Chondrocyte (in vitro differentiated cells): ENCODE data around the gene DUS4L. TPM values are rescaled to one million over a fixed set of nuclear protein-coding genes. Genes with fewer than 3 reads are reported as not detected.

Experiments used
- DNase-seq: peaks from one replicate; pipeline ENCODE4 v3.0.0; 2021; ENCODE audit warnings: mixed read lengths, low spot score
- H3K27ac Mint-ChIP-seq: one replicate; pipeline ENCODE4 v1.8.0; 2021; ENCODE audit warnings: mild to moderate bottlenecking, moderate library complexity, mixed read lengths; ENCODE audit not compliant: unreplicated experiment
- H3K27me3 Mint-ChIP-seq: 2 replicates; pipeline ENCODE4 v1.8.0; 2021; ENCODE audit warnings: low read depth, mixed read lengths
- H3K36me3 Mint-ChIP-seq: 2 replicates; pipeline ENCODE4 v1.8.0; 2021; ENCODE audit warnings: low read depth, mixed read lengths
- H3K4me1 Mint-ChIP-seq: 2 replicates; pipeline ENCODE4 v1.8.0; 2021; ENCODE audit warnings: low read depth, mild to moderate bottlenecking, mixed read lengths
- H3K4me3 Mint-ChIP-seq: one replicate; pipeline ENCODE4 v1.8.0; 2021; ENCODE audit warnings: mild to moderate bottlenecking, moderate library complexity, mixed read lengths; ENCODE audit not compliant: unreplicated experiment
- H3K9me3 Mint-ChIP-seq: 2 replicates; pipeline ENCODE4 v1.8.0; 2021; ENCODE audit warnings: low read depth, mixed read lengths
- total RNA-seq: library from RNA; stranded (reverse); gene quantifications from 3 replicates; pipeline ENCODE4 v1.2.1, GENCODE V29; 2021
- TF ChIP-seq, protein P1 (sequence below): fragments of 200-600 bp; sonication (generic); IDR thresholded peaks from 2 replicates; pipeline ENCODE4 v1.5.0; 2021; ENCODE audit warnings: antibody characterized with exemption, mild to moderate bottlenecking, moderate library complexity

Gene DUS4L
- total RNA-seq, 1 donor from 2014 or later: 4.9 TPM

DNA sequence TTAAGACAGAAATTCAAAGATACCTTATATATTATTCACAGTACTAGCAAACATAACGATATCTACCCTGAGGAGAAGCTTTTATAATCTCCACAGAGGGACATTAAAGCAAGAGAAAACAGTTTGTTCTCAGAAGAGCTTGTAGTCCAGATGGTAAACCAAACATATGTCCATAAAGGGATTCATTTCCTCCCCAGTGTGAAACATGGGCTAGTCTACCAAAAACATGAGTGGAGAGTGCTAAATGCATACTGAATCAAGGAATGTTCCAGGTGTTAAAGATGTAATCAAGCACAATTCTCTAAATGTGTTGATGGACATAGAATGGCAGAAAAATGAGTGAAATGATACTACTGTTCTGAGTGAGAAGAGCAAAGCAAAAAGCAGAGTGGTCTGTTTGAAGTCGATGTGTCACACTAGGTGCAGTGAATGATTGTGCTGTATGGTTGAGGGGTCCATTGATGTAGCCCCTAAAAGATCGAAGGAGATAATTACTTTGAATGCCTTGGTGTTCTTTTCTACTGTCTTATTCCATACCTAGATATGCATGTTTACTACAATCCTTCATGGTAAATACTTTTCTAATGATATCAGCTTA lies 41.5 kb downstream of the DUS4L start:
- TF ChIP-seq, protein P1, sequence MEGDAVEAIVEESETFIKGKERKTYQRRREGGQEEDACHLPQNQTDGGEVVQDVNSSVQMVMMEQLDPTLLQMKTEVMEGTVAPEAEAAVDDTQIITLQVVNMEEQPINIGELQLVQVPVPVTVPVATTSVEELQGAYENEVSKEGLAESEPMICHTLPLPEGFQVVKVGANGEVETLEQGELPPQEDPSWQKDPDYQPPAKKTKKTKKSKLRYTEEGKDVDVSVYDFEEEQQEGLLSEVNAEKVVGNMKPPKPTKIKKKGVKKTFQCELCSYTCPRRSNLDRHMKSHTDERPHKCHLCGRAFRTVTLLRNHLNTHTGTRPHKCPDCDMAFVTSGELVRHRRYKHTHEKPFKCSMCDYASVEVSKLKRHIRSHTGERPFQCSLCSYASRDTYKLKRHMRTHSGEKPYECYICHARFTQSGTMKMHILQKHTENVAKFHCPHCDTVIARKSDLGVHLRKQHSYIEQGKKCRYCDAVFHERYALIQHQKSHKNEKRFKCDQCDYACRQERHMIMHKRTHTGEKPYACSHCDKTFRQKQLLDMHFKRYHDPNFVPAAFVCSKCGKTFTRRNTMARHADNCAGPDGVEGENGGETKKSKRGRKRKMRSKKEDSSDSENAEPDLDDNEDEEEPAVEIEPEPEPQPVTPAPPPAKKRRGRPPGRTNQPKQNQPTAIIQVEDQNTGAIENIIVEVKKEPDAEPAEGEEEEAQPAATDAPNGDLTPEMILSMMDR: no peak
- H3K27ac Mint-ChIP-seq: no peak overlapping the region
- no peak for DNase-seq
- no peaks in the 10 kb centered on the region for H3K9me3 Mint-ChIP-seq
- H3K27me3 Mint-ChIP-seq: no peaks in the 10 kb centered on the region
- peaks cover 12% of the 10 kb centered on the region for H3K36me3 Mint-ChIP-seq
- no peak overlapping the region for H3K4me3 Mint-ChIP-seq
- peaks cover under 1% of the 10 kb centered on the region for H3K4me1 Mint-ChIP-seq

DNA sequence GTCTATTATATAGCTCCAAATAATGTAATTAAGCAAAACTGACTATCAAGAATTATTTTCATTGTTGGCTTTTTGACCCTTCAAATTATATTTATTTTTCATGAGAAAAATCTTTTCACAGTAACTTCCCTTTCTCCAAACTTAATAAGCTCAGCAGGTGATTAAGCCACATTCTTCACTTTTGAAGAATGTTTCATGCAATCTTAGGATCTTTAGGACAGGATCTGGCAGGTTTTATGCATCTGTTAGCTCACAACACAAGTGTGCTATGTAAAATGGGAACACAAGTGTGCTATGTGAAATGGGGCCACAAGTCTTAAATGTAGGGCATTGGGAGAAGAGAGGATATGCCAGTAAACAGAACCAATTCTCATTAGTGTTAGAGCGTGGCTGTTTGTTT lies 42.5 kb downstream of the DUS4L start:
- H3K27me3 Mint-ChIP-seq: no peaks in the 10 kb centered on the region
- no peak overlapping the region for H3K4me3 Mint-ChIP-seq
- no peaks in the 10 kb centered on the region for H3K4me1 Mint-ChIP-seq
- H3K36me3 Mint-ChIP-seq: peaks cover 9% of the 10 kb centered on the region
- H3K9me3 Mint-ChIP-seq: no peaks in the 10 kb centered on the region
- no peak for DNase-seq
- TF ChIP-seq, protein P1: no peak
- no peak overlapping the region for H3K27ac Mint-ChIP-seq

DNA sequence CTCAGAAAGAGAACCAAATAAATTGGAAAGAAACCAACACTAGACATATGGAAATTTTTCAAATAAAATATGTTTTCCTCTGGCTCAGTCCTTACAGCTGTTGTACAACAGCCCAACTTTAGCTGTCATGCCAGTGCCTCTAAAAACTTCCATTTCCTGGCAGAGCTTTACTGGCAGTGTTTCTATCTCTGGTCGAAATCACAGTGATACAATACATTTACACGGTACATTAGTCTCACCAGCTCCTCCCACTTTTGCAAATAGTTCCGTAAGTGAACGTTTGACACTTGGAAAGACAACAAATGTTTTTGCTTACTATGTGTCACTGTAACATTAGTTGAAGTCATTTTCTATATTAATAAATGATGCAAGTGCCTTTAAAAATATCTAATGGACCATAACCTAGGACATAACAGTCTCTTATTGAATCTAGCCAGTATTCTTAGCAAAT lies 46.1 kb downstream of the DUS4L start:
- Mint-ChIP-seq H3K4me1 (no peaks in the 10 kb centered on the region), H3K27me3 (no peaks in the 10 kb centered on the region), H3K27ac (no peak overlapping the region), H3K9me3 (no peaks in the 10 kb centered on the region), H3K4me3 (no peak overlapping the region), H3K36me3 (peaks cover 15% of the 10 kb centered on the region)
- DNase-seq: no peak
- TF ChIP-seq, protein P1: no peak

DNA sequence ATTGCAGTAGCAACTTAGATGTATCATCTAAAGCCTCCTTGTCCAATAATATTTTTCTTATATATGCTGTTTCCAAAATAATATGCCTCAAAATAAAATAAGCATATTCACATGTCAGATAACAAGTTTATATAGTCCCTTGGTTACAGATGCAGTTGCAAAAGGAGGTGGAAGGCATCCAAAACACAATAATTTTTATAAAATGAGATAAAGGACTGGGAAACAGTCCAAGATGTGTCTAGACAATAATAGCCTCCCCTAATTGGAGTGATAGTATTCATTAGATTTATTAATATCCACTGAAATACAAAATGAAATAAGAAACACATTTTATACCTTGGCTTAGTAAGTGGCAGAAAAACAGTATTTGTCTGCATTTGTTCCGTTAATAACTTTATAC lies 46.6 kb downstream of the DUS4L start:
- Mint-ChIP-seq H3K36me3 (peaks cover 18% of the 10 kb centered on the region), H3K27ac (no peak overlapping the region), H3K4me3 (no peak overlapping the region), H3K4me1 (no peaks in the 10 kb centered on the region), H3K27me3 (no peaks in the 10 kb centered on the region), H3K9me3 (no peaks in the 10 kb centered on the region)
- no peak for DNase-seq
- TF ChIP-seq, protein P1: no peak

DNA sequence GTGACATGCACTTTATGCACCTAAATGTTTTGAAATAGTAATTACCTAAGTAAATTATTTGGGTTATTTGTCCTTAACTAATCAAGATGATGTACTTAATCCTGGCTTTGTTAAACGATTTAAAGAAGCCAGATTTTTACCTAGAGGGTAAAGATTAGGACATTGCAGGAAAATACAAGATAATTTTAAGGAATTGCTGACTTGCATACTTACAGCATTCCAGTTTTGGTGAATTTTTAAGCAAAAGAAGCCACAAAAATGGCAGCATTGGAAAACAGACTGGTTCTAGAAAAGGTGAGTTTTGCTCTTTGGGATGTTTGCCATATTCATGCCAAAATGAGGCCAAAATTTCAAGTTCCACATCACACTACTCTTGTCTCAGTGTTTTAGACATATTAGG lies 49.7 kb downstream of the DUS4L start:
- H3K36me3 Mint-ChIP-seq: peaks cover 31% of the 10 kb centered on the region
- TF ChIP-seq, protein P1: no peak
- H3K9me3 Mint-ChIP-seq: no peaks in the 10 kb centered on the region
- H3K27ac Mint-ChIP-seq: no peak overlapping the region
- H3K4me3 Mint-ChIP-seq: no peak overlapping the region
- no peak for DNase-seq
- no peaks in the 10 kb centered on the region for H3K27me3 Mint-ChIP-seq
- H3K4me1 Mint-ChIP-seq: no peaks in the 10 kb centered on the region
